NB4 (cell line): Measurements from ENCODE around the gene CCDC88C.

Experiments
- MYC ChIP-seq: IDR thresholded peaks from 2 replicates; pipeline ENCODE4 v1.6.1; 2011; ENCODE audit warnings: low read depth, low read length
- TF ChIP-seq, protein P1 (sequence below): IDR thresholded peaks from one replicate; pipeline ENCODE4 v1.5.1; 2012; ENCODE audit warnings: low read depth, low read length

DNA sequence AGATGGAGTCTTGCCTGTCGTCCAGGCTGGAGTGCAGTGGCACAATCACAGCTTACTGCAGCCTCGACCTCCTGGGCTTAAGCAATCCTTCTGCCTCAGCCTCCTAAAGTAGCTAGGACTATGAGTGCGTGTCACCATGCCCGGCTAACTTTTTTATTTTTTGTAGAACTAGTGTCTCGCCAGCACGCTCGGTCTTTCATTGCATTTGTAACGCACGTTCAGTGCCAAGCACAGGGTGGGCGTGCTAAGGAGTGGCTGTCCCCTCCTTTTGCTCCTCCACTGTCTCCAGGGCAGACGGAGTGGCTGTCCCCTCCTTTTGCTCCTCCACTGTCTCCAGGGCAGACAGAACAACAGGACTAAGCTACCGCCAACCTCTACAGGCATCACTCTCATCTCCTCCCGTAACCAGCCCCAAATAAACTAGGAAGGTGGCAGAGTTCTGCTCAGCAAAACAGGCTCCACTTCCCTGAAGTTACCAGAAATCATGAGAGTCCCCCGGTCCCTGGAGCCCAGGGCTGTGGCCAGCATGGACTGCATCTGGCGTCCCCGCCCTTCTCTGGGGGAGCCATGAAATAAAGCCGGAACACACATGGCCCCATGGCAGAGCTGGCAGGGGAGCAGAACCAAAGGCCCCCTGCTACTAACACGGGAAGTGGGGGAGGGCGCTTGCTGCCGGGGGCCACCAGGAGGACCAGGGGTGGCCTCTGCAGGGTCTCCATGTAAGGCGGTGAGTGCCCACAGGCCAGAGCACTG lies 60.2 kb downstream of the CCDC88C start:
- TF ChIP-seq, protein P1, sequence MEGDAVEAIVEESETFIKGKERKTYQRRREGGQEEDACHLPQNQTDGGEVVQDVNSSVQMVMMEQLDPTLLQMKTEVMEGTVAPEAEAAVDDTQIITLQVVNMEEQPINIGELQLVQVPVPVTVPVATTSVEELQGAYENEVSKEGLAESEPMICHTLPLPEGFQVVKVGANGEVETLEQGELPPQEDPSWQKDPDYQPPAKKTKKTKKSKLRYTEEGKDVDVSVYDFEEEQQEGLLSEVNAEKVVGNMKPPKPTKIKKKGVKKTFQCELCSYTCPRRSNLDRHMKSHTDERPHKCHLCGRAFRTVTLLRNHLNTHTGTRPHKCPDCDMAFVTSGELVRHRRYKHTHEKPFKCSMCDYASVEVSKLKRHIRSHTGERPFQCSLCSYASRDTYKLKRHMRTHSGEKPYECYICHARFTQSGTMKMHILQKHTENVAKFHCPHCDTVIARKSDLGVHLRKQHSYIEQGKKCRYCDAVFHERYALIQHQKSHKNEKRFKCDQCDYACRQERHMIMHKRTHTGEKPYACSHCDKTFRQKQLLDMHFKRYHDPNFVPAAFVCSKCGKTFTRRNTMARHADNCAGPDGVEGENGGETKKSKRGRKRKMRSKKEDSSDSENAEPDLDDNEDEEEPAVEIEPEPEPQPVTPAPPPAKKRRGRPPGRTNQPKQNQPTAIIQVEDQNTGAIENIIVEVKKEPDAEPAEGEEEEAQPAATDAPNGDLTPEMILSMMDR: no peak
- no peak for TF ChIP-seq MYC
